RWPE2 (cell line): Measurements from ENCODE around the gene RPL15.
A peak's percentile ranks its signal among the peaks of the same experiment; 100 is the strongest.

Experiments used
- ATAC-seq: fragments of 200-7000 bp; cut with Tn5 transposase; 3 replicates; pipeline ENCODE4 v1.9.1; 2021; ENCODE audit warnings: low read depth
- DNase-seq: peaks from one replicate; pipeline ENCODE4 v3.0.0-alpha.2; 2020; ENCODE audit warnings: low spot score
- H3K27ac ChIP-seq: fragments of 450-650 bp; 2 replicates; pipeline ENCODE4 v1.5.1; 2017; ENCODE audit warnings: mild to moderate bottlenecking; ENCODE audit not compliant: poor library complexity, severe bottlenecking
- H3K27me3 ChIP-seq: fragments of 250-450 bp; sonication (Bioruptor Pico); 2 replicates; pipeline ENCODE4 v1.5.1; 2021; ENCODE audit warnings: mild to moderate bottlenecking, moderate library complexity; ENCODE audit not compliant: insufficient read depth, poor library complexity, severe bottlenecking
- H3K36me3 ChIP-seq: fragments of 250-450 bp; sonication (Bioruptor Pico); 2 replicates; pipeline ENCODE4 v1.5.1; 2020; ENCODE audit warnings: low read depth, mild to moderate bottlenecking, moderate library complexity
- H3K4me1 ChIP-seq: fragments of 250-450 bp; sonication (Bioruptor Pico); 2 replicates; pipeline ENCODE4 v1.5.1; 2021; ENCODE audit warnings: mild to moderate bottlenecking, moderate library complexity; ENCODE audit not compliant: insufficient read depth, poor library complexity, severe bottlenecking
- H3K4me3 ChIP-seq: fragments of 250-450 bp; sonication (Bioruptor Pico); 2 replicates; pipeline ENCODE4 v1.5.1; 2021; ENCODE audit warnings: mild to moderate bottlenecking, moderate library complexity; ENCODE audit not compliant: severe bottlenecking
- H3K9me3 ChIP-seq: fragments of 250-450 bp; sonication (Bioruptor Pico); 2 replicates; pipeline ENCODE4 v1.5.1; 2021; ENCODE audit warnings: mild to moderate bottlenecking, moderate library complexity; ENCODE audit not compliant: severe bottlenecking
- TF ChIP-seq, protein P1 (sequence below): fragments of 450-650 bp; IDR thresholded peaks from one replicate; pipeline ENCODE4 v1.5.1; 2017; ENCODE audit warnings: mild to moderate bottlenecking, moderate library complexity; ENCODE audit not compliant: poor library complexity, severe bottlenecking

The RPL15 gene

DNA sequence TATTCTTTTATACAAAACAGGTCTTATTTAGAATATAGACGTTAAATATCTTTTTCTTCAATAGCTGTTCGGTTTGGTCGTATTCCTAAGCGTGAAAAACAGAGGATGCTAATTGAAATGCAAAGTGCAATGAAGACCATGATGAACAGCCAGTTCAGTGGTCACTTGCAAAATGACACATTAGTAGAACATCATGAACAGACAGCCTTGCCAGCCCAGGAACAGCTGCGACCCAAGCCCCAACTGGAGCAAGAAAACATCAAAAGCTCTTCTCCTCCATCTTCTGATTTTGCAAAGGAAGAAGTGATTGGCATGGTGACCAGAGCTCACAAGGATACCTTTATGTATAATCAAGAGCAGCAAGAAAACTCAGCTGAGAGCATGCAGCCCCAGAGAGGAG is 45.0 kb downstream of the RPL15 start:
- Histone ChIP-seq H3K36me3 (peaks cover 48% of the 10 kb centered on the region), H3K4me1 (peaks cover 34% of the 10 kb centered on the region), H3K27me3 (no peaks in the 10 kb centered on the region), H3K9me3 (no peaks in the 10 kb centered on the region), H3K4me3 (no peak overlapping the region), H3K27ac (no peak overlapping the region)
- TF ChIP-seq, protein P1, sequence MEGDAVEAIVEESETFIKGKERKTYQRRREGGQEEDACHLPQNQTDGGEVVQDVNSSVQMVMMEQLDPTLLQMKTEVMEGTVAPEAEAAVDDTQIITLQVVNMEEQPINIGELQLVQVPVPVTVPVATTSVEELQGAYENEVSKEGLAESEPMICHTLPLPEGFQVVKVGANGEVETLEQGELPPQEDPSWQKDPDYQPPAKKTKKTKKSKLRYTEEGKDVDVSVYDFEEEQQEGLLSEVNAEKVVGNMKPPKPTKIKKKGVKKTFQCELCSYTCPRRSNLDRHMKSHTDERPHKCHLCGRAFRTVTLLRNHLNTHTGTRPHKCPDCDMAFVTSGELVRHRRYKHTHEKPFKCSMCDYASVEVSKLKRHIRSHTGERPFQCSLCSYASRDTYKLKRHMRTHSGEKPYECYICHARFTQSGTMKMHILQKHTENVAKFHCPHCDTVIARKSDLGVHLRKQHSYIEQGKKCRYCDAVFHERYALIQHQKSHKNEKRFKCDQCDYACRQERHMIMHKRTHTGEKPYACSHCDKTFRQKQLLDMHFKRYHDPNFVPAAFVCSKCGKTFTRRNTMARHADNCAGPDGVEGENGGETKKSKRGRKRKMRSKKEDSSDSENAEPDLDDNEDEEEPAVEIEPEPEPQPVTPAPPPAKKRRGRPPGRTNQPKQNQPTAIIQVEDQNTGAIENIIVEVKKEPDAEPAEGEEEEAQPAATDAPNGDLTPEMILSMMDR, result no peak
- ATAC-seq (no peak), DNase-seq (no peak)

GRCh38 chr3:23964537-23965235 is 47.8 kb downstream of the RPL15 start:
- DNase-seq (no peak), ATAC-seq (no peak)
- Histone ChIP-seq H3K27ac (peak overlapping the region; percentile 65), H3K4me1 (peaks cover 36% of the 10 kb centered on the region), H3K27me3 (no peaks in the 10 kb centered on the region), H3K4me3 (no peak overlapping the region), H3K36me3 (peaks cover 67% of the 10 kb centered on the region), H3K9me3 (no peaks in the 10 kb centered on the region)
- TF ChIP-seq, protein P1, result no peak

GRCh38 chr3:23966328-23966727 is 49.4 kb downstream of the RPL15 start:
- Histone ChIP-seq H3K4me3 (no peak overlapping the region), H3K4me1 (peaks cover 27% of the 10 kb centered on the region), H3K36me3 (peaks cover 57% of the 10 kb centered on the region), H3K27ac (no peak overlapping the region), H3K27me3 (no peaks in the 10 kb centered on the region), H3K9me3 (no peaks in the 10 kb centered on the region)
- no peak for DNase-seq
- no peak for ATAC-seq
- TF ChIP-seq, protein P1, result no peak

DNA sequence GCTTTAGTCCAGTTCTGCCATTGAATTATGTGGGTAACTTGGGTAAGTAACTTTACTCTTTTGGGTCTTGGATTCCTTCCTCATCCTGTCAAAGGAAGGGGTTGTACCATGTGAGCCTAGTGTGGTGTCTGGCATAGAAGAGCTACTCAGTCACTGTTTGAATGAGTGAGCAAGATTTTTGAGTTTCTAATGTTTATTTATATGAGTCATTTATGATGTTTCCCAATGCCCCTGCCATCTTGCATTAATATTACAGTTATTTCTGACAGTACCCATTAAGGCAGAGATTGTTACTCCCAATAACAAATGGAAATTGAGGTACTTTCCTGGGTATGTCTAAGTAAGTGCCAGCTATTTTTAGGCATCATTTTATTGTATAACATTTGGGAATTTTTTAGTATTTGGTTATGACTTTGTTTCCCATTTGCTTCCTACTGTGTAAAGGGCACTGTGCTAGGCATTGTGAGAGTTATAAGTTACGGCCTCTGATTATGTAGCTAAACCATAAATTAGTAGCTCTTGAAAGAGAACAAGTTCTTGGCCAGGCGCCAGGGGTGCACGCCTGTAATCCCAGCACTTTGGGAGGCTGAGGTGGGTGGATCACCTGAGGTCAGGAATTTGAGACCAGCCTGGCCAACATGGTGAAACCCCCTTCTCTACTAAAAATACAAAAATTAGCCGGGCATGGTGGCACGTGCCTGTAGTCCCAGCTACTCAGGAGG is 51.7 kb downstream of the RPL15 start:
- TF ChIP-seq, protein P1, result no peak
- Histone ChIP-seq H3K4me1 (peaks cover 19% of the 10 kb centered on the region), H3K27ac (no peak overlapping the region), H3K9me3 (no peaks in the 10 kb centered on the region), H3K36me3 (peaks cover 38% of the 10 kb centered on the region), H3K27me3 (no peaks in the 10 kb centered on the region), H3K4me3 (no peak overlapping the region)
- DNase-seq (no peak), ATAC-seq (peak; percentile 83)

DNA sequence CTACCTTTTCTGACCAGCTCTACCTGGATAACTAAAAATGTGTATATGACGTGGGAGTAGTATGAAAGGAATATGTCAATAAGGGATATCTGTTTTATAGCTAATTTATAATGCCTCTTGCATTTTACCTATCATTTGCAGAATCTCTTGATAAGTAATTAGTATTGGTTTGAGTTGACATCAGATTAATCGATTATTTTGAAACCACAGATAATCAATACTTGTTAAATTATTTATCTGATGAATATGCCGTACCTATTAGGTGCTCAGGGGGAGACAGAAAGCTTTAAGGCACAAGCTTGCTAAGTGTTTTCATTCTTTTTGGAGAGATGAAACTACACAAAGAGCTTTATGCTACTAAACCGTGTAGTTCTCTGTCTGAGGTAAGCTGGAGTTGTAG is 52.5 kb downstream of the RPL15 start:
- H3K36me3 ChIP-seq, result peaks cover 36% of the 10 kb centered on the region
- TF ChIP-seq, protein P1, result no peak
- DNase-seq, result no peak

More for the DNA sequence above, 52.5 kb downstream of the RPL15 start:
- H3K27ac ChIP-seq, result no peak overlapping the region
- H3K4me1 ChIP-seq, result peaks cover 12% of the 10 kb centered on the region
- no peaks in the 10 kb centered on the region for H3K9me3 ChIP-seq
- no peaks in the 10 kb centered on the region for H3K27me3 ChIP-seq
- H3K4me3 ChIP-seq, result no peak overlapping the region
- ATAC-seq, result no peak
